ENCODE results near the gene LPP.

The LPP gene

DNA sequence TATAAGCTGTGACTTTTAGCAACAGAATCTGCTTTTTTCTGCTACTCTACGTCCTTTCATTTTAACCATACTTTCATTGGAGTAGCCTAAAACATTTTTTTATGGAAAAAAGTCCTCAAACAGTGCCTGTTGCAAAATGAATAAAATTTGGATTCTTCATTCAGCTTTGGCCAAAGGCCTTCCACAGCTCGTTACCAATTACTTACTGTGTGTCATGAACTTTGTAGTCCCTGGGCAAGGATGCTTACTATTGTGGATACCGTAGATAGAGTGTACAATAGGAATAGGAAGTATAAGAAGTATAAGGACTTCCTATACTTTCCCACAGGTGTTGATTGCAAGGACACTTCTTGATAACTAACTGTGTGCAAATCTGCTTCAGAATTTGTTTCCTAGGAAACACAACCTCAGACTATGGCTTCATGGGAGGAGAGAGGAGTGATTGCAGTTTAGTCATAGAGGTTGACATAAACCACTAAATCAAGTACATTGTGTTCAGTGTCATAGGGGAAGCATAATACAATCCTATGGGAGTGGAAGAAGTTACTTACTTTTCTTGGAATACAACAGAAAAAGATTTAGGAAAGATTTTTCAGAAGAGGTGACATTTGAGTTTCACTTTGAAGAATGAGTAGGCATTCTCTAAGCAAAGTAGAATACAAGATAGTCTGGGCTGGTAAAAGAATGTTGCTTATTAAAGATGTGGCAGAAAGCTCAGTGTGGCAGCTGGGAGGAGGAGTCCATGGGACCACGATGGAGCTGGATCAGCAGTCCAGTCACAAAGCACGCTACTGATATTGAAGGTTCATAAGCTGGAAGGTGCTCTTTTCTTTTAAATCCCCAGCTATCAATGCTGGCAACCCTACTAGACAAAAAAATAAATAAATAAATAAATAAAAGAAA is 708.1 kb downstream of the LPP start:
- Mint-ChIP-seq H3K27ac (no peak overlapping the region), H3K9me3 (no peaks in the 10 kb centered on the region), H3K4me1 (peaks cover 8% of the 10 kb centered on the region), H3K4me3 (no peak overlapping the region), H3K36me3 (no peaks in the 10 kb centered on the region)
- DNase-seq (ENCODE audit: low spot score in 2 of 2): no peak
- no peak for ATAC-seq

- H3K4me1 Mint-ChIP-seq: peaks cover 8% of the 10 kb centered on the region
- H3K27ac Mint-ChIP-seq: no peak overlapping the region
- ATAC-seq (no peak), DNase-seq (ENCODE audit: low spot score in 2 of 2) (no peak)
- no peaks in the 10 kb centered on the region for H3K9me3 Mint-ChIP-seq
- no peaks in the 10 kb centered on the region for H3K36me3 Mint-ChIP-seq
- H3K4me3 Mint-ChIP-seq: no peak overlapping the region
These were observed 710.0 kb downstream of the LPP start for GRCh38 chr3:188863999-188864406.

- ATAC-seq: no peak
- Mint-ChIP-seq H3K36me3 (no peaks in the 10 kb centered on the region), H3K4me1 (no peaks in the 10 kb centered on the region), H3K4me3 (no peak overlapping the region), H3K9me3 (no peaks in the 10 kb centered on the region), H3K27ac (no peak overlapping the region)
- no peak for DNase-seq (ENCODE audit: low spot score in 2 of 2)
These were observed 713.8 kb downstream of the LPP start for GRCh38 chr3:188867691-188868265.

DNA sequence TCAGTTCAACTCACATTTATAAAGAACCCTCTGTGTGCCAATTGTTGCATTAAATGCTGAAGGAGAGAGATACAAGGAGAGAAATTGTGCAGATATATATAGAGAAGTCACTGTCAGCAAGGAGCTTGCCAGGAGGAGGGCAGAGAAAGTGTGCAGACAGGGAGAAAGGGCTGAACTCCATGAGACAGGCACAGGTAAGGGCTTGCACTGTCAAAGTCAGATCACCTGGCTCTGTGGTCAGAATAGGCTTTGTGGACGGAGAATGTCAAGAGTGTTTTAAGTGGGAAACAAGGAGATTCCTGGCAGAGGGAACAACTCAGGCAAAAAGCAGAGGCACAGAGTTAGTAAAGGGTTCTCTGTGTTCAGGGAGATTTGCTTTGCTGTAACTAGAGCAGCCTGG is 714.8 kb downstream of the LPP start:
- Mint-ChIP-seq H3K4me3 (no peak overlapping the region), H3K36me3 (no peaks in the 10 kb centered on the region), H3K9me3 (no peaks in the 10 kb centered on the region), H3K4me1 (no peaks in the 10 kb centered on the region), H3K27ac (peak overlapping the region; percentile 3)
- ATAC-seq (no peak), DNase-seq (ENCODE audit: low spot score in 2 of 2) (no peak)

- Mint-ChIP-seq H3K4me1 (no peaks in the 10 kb centered on the region), H3K4me3 (no peak overlapping the region), H3K36me3 (peaks cover 7% of the 10 kb centered on the region), H3K9me3 (no peaks in the 10 kb centered on the region), H3K27ac (no peak overlapping the region)
- ATAC-seq (no peak), DNase-seq (ENCODE audit: low spot score in 2 of 2) (no peak)
These were observed 715.7 kb downstream of the LPP start for GRCh38 chr3:188869628-188870027.

GRCh38 chr3:188870431-188870830 is 716.5 kb downstream of the LPP start:
- Mint-ChIP-seq H3K4me3 (no peak overlapping the region), H3K9me3 (no peaks in the 10 kb centered on the region), H3K4me1 (no peaks in the 10 kb centered on the region), H3K36me3 (peaks cover 15% of the 10 kb centered on the region), H3K27ac (no peak overlapping the region)
- DNase-seq (ENCODE audit: low spot score in 2 of 2) (no peak), ATAC-seq (no peak)

- no peak for ATAC-seq
- H3K27ac Mint-ChIP-seq: no peak overlapping the region
These were observed 720.6 kb downstream of the LPP start for GRCh38 chr3:188874576-188874975.

GRCh38 chr3:188875413-188875812 is 721.5 kb downstream of the LPP start:
- ATAC-seq: no peak
- H3K4me3 Mint-ChIP-seq: no peak overlapping the region
- H3K36me3 Mint-ChIP-seq: peaks cover 17% of the 10 kb centered on the region
- no peaks in the 10 kb centered on the region for H3K9me3 Mint-ChIP-seq
- no peak overlapping the region for H3K27ac Mint-ChIP-seq
- DNase-seq (ENCODE audit: low spot score in 2 of 2): no peak
- H3K4me1 Mint-ChIP-seq: no peaks in the 10 kb centered on the region

More at GRCh38 chr3:188874576-188874975, 720.6 kb downstream of the LPP start:
- DNase-seq (ENCODE audit: low spot score in 2 of 2): no peak
- Mint-ChIP-seq H3K9me3 (no peaks in the 10 kb centered on the region), H3K4me3 (no peak overlapping the region), H3K4me1 (no peaks in the 10 kb centered on the region), H3K36me3 (peaks cover 17% of the 10 kb centered on the region)

DNA sequence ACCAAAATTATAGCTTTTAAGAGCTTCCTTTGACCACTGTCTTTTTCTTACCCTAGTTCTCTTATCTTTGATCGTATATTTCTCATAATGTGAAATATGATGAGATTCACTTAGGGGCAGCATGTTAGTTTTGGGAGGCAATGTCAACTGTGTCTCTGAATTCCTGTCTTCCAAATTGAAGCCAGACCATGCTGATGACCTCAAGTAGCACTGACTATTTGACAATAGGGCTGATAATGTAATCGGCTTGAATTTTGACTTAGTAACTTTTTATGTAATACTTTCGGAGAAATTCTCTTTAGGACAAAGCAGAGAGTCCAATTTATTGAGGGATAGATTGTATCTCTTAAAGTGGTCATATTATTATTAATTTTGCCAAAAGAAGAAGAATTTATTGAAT is 722.4 kb downstream of the LPP start:
- no peak overlapping the region for H3K4me3 Mint-ChIP-seq
- no peak overlapping the region for H3K27ac Mint-ChIP-seq
- no peaks in the 10 kb centered on the region for H3K4me1 Mint-ChIP-seq
- DNase-seq (ENCODE audit: low spot score in 2 of 2): no peak
- H3K9me3 Mint-ChIP-seq: no peaks in the 10 kb centered on the region
- ATAC-seq: no peak
- H3K36me3 Mint-ChIP-seq: peaks cover 24% of the 10 kb centered on the region

DNA sequence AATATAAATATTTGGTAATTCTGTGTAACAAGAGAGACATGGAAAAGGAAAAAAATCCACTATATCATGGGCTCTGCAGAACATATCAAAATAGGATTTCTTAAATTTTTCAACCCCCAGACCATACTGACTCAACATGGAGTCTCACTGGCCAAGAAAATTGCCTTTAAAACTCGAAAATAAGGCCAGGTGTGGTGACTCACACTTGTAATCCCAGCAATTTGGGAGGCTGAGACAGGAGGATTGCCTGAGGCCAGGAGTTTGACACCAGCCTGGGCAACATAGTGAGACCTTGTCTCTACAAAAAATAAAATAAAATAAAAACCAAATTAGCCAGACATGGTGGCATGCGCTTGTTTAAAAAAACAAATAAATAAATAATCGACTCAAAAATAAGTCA is 723.4 kb downstream of the LPP start:
- no peak for ATAC-seq
- Mint-ChIP-seq H3K36me3 (peaks cover 24% of the 10 kb centered on the region), H3K9me3 (no peaks in the 10 kb centered on the region), H3K4me1 (no peaks in the 10 kb centered on the region), H3K4me3 (no peak overlapping the region), H3K27ac (no peak overlapping the region)
- no peak for DNase-seq (ENCODE audit: low spot score in 2 of 2)

DNA sequence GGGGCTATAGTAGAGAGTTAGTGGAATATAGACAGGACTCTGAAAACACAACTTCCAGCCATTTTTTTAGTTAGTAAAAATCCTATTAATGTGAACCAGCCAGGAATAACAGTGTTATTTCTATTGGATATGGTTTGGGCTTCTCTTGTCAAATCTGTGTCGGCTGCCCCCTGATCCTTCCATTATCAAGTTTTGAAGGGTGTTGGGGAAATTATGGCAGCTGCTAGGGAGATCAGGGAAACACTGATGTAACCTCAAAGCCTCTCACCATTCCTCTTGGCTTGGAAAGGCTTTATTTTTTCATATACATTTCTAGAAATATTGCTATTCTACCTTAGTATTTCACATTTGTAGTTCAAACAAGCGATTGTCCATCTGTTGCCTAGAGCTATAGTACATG is 724.1 kb downstream of the LPP start:
- Mint-ChIP-seq H3K9me3 (no peaks in the 10 kb centered on the region), H3K4me1 (no peaks in the 10 kb centered on the region), H3K4me3 (no peak overlapping the region), H3K36me3 (peaks cover 24% of the 10 kb centered on the region), H3K27ac (no peak overlapping the region)
- ATAC-seq (no peak), DNase-seq (ENCODE audit: low spot score in 2 of 2) (no peak)

GRCh38 chr3:188881954-188882641 is 728.1 kb downstream of the LPP start:
- Mint-ChIP-seq H3K9me3 (no peaks in the 10 kb centered on the region), H3K36me3 (peaks cover 7% of the 10 kb centered on the region), H3K4me3 (no peak overlapping the region), H3K27ac (no peak overlapping the region), H3K4me1 (no peaks in the 10 kb centered on the region)
- DNase-seq (ENCODE audit: low spot score in 2 of 2) (no peak), ATAC-seq (no peak)

DNA sequence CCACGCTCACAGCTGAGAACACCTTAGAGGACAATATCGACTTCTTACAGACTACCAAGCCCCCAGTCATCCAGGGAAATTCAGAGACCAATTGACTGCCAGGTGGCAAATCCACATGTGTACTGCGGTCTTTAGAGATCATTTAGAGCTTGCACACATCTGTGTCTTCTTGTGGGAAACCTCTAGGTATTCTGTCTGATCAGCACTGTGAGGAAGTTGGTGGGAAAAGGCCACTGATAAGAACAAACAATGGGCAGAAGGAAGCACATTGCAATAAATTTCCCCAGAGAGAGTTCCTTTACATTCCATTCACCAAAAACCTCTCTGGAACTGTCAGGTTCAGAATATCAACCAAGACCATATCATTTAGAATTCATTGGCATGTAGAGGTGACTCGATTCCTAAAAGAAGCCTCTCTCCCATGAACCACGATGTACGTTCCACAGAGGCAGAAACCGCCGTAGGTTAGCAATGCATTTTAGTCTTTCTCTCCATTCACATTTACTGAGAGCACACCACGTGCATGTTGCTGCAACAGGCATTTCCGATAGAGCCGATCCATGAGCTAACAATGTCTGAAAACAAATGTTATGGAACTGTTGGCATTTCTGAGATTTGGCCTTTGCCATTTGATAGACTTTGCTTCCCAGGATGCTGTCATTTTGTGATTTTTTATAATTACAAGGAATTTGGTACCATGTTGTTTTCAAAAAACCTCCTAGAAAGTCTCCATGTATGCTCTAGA is 730.5 kb downstream of the LPP start:
- Mint-ChIP-seq H3K4me3 (no peak overlapping the region), H3K27ac (no peak overlapping the region), H3K36me3 (peaks cover 7% of the 10 kb centered on the region), H3K9me3 (no peaks in the 10 kb centered on the region), H3K4me1 (no peaks in the 10 kb centered on the region)
- DNase-seq (ENCODE audit: low spot score in 2 of 2) (no peak), ATAC-seq (no peak)

- Mint-ChIP-seq H3K27ac (no peak overlapping the region), H3K9me3 (no peaks in the 10 kb centered on the region), H3K4me1 (no peaks in the 10 kb centered on the region), H3K36me3 (no peaks in the 10 kb centered on the region), H3K4me3 (no peak overlapping the region)
- DNase-seq (ENCODE audit: low spot score in 2 of 2): no peak
- no peak for ATAC-seq
These were observed 734.5 kb downstream of the LPP start for GRCh38 chr3:188888321-188889053.

DNA sequence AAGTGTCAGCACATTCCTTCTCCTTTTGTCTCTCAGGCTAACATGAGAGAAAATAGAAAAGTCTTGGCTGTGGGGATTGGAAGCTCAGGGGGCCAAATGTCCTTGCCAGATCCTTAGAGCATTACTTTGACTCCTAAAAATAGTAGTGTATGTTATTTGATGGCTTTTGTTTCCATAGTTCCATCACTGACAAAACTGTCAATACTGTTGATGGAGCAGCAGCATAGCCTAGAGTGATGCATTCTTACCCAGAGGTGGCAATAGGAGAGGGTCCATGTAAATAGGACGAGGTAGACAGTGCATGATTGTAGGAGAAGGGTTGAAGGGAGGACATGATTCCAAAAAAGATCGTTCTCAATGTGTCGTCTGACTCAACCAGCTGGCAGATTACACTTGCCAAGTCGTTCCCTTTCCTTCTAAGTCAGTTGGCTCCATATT is 735.1 kb downstream of the LPP start:
- H3K27ac Mint-ChIP-seq: no peak overlapping the region
- H3K9me3 Mint-ChIP-seq: no peaks in the 10 kb centered on the region
- no peaks in the 10 kb centered on the region for H3K36me3 Mint-ChIP-seq
- ATAC-seq (no peak), DNase-seq (ENCODE audit: low spot score in 2 of 2) (no peak)
- H3K4me3 Mint-ChIP-seq: no peak overlapping the region
- H3K4me1 Mint-ChIP-seq: no peaks in the 10 kb centered on the region
